ENCODE measurements around the gene NEDD4L. TPM values are rescaled to one million over a fixed set of nuclear protein-coding genes. Genes with fewer than 3 reads are reported as not detected.

NEDD4L gene
- total RNA-seq, 1 donor from 2014 or later: 93.9 TPM

DNA sequence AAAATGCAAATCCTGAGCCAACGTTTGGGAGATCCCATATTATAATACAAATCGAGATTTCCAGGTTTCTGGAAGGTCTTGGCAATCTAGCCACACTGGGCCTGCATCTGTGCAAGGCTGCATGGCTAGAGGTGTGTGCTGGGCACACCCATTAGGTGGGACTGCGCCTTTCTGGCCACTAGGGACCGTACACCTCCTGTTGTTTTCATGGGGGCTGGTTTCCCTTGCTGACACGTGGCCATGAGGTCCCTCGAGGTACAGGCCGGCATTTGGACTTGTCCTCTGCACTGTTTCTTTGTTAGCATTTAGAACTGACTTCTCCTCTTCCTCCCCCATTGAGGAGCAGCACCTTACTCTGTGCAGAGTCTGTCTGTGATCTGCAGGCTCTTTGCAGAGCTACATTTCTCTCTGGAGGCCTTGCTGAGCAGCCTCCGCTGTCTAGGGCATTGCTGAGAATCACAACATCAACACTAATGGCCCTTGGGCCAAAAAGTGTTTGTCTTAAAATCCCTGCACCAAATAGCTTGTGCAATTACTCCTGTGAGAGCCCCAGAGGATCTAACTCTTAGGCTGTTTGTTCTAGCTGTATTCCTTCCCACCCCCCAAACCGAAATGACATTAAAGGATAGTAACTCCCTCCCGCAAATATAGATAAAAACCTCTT is 131.2 kb downstream of the NEDD4L start:
- Histone ChIP-seq H3K27ac (ENCODE audit: low read depth, low read length) (no peak overlapping the region), H3K4me3 (ENCODE audit: insufficient read depth, low read depth, low read length) (no peak overlapping the region), H2AFZ (ENCODE audit: low read depth, low read length) (no peak overlapping the region), H3K4me1 (ENCODE audit: insufficient read depth, low read length) (peaks cover 13% of the 10 kb centered on the region), H4K20me1 (ENCODE audit: insufficient read depth, low read length) (no peaks in the 10 kb centered on the region), H3K4me2 (ENCODE audit: low read length) (no peak overlapping the region), H3K9me3 (ENCODE audit: insufficient read depth, low read depth, low read length) (no peaks in the 10 kb centered on the region), H3K79me2 (ENCODE audit: insufficient read depth, low read length) (no peaks in the 10 kb centered on the region), H3K36me3 (ENCODE audit: insufficient read depth, low read length) (no peaks in the 10 kb centered on the region), H3K27me3 (ENCODE audit: insufficient read depth, low read length) (no peaks in the 10 kb centered on the region), H3K9ac (ENCODE audit: low read length) (no peak overlapping the region)
- no peak overlapping the region for H3K27ac Mint-ChIP-seq (ENCODE audit: unreplicated experiment)
- peaks cover 6% of the 10 kb centered on the region for H3K36me3 Mint-ChIP-seq (ENCODE audit: low read depth, unreplicated experiment)
- no peak for FAIRE-seq
- H3K4me1 Mint-ChIP-seq (ENCODE audit: low read depth, unreplicated experiment): peaks cover 25% of the 10 kb centered on the region
- no peaks in the 10 kb centered on the region for H3K9me3 Mint-ChIP-seq (ENCODE audit: unreplicated experiment)
- no peak for DNase-seq (ENCODE audit: low read depth)
- no peak for TF ChIP-seq EZH2 (IDR thresholded peaks at IDR 0.05; ENCODE audit: insufficient read depth, low read length)
- TF ChIP-seq, protein P1, sequence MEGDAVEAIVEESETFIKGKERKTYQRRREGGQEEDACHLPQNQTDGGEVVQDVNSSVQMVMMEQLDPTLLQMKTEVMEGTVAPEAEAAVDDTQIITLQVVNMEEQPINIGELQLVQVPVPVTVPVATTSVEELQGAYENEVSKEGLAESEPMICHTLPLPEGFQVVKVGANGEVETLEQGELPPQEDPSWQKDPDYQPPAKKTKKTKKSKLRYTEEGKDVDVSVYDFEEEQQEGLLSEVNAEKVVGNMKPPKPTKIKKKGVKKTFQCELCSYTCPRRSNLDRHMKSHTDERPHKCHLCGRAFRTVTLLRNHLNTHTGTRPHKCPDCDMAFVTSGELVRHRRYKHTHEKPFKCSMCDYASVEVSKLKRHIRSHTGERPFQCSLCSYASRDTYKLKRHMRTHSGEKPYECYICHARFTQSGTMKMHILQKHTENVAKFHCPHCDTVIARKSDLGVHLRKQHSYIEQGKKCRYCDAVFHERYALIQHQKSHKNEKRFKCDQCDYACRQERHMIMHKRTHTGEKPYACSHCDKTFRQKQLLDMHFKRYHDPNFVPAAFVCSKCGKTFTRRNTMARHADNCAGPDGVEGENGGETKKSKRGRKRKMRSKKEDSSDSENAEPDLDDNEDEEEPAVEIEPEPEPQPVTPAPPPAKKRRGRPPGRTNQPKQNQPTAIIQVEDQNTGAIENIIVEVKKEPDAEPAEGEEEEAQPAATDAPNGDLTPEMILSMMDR (IDR thresholded peaks at IDR 0.05; ENCODE audit: insufficient read depth, low read depth, low read length): no peak
- no peak overlapping the region for H3K4me3 Mint-ChIP-seq (ENCODE audit: unreplicated experiment)
- H3K27me3 Mint-ChIP-seq (ENCODE audit: low read depth, unreplicated experiment): no peaks in the 10 kb centered on the region

DNA sequence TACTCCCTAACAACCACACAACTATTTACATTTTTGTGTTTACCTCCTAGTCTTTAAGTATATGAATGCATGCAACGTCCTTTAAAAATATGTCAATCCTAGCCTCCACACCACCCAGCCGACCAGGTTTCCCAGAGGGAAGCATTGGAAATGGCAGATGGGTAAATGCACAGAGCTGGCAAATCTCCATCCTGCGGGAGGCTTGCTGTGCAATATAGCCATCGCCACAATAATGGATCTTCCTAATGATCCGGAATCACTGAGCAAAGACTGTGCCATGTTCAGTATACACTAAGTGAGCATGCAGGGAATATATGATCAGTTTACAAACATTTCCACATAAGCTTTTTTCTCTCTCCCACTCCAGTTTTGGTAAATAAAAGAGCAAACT is 131.8 kb downstream of the NEDD4L start:
- Histone ChIP-seq H3K79me2 (ENCODE audit: insufficient read depth, low read length) (no peaks in the 10 kb centered on the region), H3K27ac (ENCODE audit: low read depth, low read length) (no peak overlapping the region), H3K9me3 (ENCODE audit: insufficient read depth, low read depth, low read length) (no peaks in the 10 kb centered on the region), H3K9ac (ENCODE audit: low read length) (no peak overlapping the region), H3K4me3 (ENCODE audit: insufficient read depth, low read depth, low read length) (no peak overlapping the region), H3K36me3 (ENCODE audit: insufficient read depth, low read length) (no peaks in the 10 kb centered on the region), H2AFZ (ENCODE audit: low read depth, low read length) (no peak overlapping the region), H4K20me1 (ENCODE audit: insufficient read depth, low read length) (no peaks in the 10 kb centered on the region), H3K27me3 (ENCODE audit: insufficient read depth, low read length) (no peaks in the 10 kb centered on the region), H3K4me2 (ENCODE audit: low read length) (no peak overlapping the region), H3K4me1 (ENCODE audit: insufficient read depth, low read length) (peaks cover 13% of the 10 kb centered on the region)
- no peak for TF ChIP-seq EZH2 (IDR thresholded peaks at IDR 0.05; ENCODE audit: insufficient read depth, low read length)
- TF ChIP-seq, protein P1 (IDR thresholded peaks at IDR 0.05; ENCODE audit: insufficient read depth, low read depth, low read length): no peak
- Mint-ChIP-seq H3K27ac (ENCODE audit: unreplicated experiment) (no peak overlapping the region), H3K4me3 (ENCODE audit: unreplicated experiment) (no peak overlapping the region), H3K27me3 (ENCODE audit: low read depth, unreplicated experiment) (no peaks in the 10 kb centered on the region), H3K4me1 (ENCODE audit: low read depth, unreplicated experiment) (peaks cover 25% of the 10 kb centered on the region), H3K9me3 (ENCODE audit: unreplicated experiment) (no peaks in the 10 kb centered on the region), H3K36me3 (ENCODE audit: low read depth, unreplicated experiment) (peaks cover 6% of the 10 kb centered on the region)
- no peak for DNase-seq (ENCODE audit: low read depth)
- FAIRE-seq: no peak

DNA sequence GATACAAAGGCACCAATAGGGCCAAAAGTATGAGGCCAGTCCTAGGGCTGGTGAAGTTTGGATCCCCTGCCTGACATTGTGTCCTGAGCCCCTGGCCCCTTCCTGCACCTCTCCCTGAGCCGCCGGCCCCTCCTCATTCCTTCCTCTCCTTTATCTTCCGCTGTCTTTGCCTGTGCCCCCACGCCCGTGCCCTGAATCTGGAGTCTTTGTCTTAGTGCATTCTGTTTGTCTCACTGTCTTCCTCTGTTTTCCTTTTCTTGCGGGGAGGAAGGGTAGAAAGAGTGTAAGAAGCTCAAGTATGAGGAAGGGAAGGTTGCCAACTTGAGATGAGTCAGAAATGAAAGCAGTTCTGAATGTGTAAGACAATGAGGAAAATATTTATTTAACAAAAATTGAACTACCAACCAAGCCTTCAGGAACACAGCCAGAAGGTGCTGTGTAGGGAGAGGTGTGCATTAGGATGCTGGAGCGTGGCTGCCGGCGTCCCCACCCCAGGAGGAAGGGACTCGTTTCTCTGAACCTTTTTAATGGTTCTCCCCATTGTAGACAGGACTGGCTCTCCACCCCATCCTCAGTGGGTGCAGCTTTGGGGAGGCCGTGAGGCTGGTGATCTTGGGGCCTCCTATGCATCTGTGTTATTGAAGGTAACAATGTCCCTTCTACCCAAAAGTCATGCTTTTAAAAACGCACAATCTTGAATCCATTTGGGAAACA is 133.1 kb downstream of the NEDD4L start:
- peak overlapping the region; percentile 52 for H3K4me3 Mint-ChIP-seq (ENCODE audit: unreplicated experiment)
- no peaks in the 10 kb centered on the region for H3K79me2 ChIP-seq (ENCODE audit: insufficient read depth, low read length)
- H3K4me3 ChIP-seq (ENCODE audit: insufficient read depth, low read depth, low read length): no peak overlapping the region
- peak overlapping the region; percentile 63 for H3K9ac ChIP-seq (ENCODE audit: low read length)
- no peaks in the 10 kb centered on the region for H4K20me1 ChIP-seq (ENCODE audit: insufficient read depth, low read length)
- peak overlapping the region; percentile 44 for H3K27ac ChIP-seq (ENCODE audit: low read depth, low read length)
- H3K4me1 Mint-ChIP-seq (ENCODE audit: low read depth, unreplicated experiment): peaks cover 25% of the 10 kb centered on the region
- H3K4me2 ChIP-seq (ENCODE audit: low read length): peak overlapping the region; percentile 80
- TF ChIP-seq, protein P1 (IDR thresholded peaks at IDR 0.05; ENCODE audit: insufficient read depth, low read depth, low read length): no peak
- TF ChIP-seq EZH2 (IDR thresholded peaks at IDR 0.05; ENCODE audit: insufficient read depth, low read length): no peak
- H3K9me3 ChIP-seq (ENCODE audit: insufficient read depth, low read depth, low read length): no peaks in the 10 kb centered on the region
- peak overlapping the region; percentile 79 for H3K27ac Mint-ChIP-seq (ENCODE audit: unreplicated experiment)
- H3K9me3 Mint-ChIP-seq (ENCODE audit: unreplicated experiment): no peaks in the 10 kb centered on the region
- peak overlapping the region; percentile 49 for H2AFZ ChIP-seq (ENCODE audit: low read depth, low read length)
- H3K27me3 ChIP-seq (ENCODE audit: insufficient read depth, low read length): no peaks in the 10 kb centered on the region
- DNase-seq (ENCODE audit: low read depth) (peak; percentile 91), FAIRE-seq (peak; percentile 82)
- H3K27me3 Mint-ChIP-seq (ENCODE audit: low read depth, unreplicated experiment): no peaks in the 10 kb centered on the region
- H3K36me3 Mint-ChIP-seq (ENCODE audit: low read depth, unreplicated experiment): no peaks in the 10 kb centered on the region
- H3K4me1 ChIP-seq (ENCODE audit: insufficient read depth, low read length): peaks cover 13% of the 10 kb centered on the region
- H3K36me3 ChIP-seq (ENCODE audit: insufficient read depth, low read length): no peaks in the 10 kb centered on the region
